Caco-2 (cell line): ENCODE results near the gene BTBD8. TPM values are rescaled to one million over a fixed set of nuclear protein-coding genes. Genes with fewer than 3 reads are reported as not detected.

Source experiments
- BruUV-seq: library from RNA; stranded (reverse); fragments of 400-500 nt; replicated peaks from 2 replicates; lab custom pipeline; 2021; lab: Mats Ljungman, UMichigan
- CTCF ChIA-PET: fragments of 300-600 bp; sonication (Branson Sonifier 250); formaldehyde crosslinking; loops from one replicate; lab custom pipeline; 2022; ENCODE audit warnings: antibody characterized with exemption; lab: Charles Lee
- POLR2A ChIA-PET: fragments of 300-600 bp; sonication (Branson Sonifier 250); formaldehyde crosslinking; loops from one replicate; lab custom pipeline; 2022; ENCODE audit warnings: antibody characterized with exemption; lab: Charles Lee
- DNase-seq, 2 experiments: peaks; one replicate each; pipeline versions ENCODE4 v3.0.0 to v3.0.0-alpha.2; 2020 to 2022
- H3K27me3 ChIP-seq: replicated peaks from 2 replicates; pipeline ENCODE4 v1.6.0; 2011; ENCODE audit warnings: low read length; ENCODE audit not compliant: control insufficient read depth, insufficient read depth
- H3K36me3 ChIP-seq: 2 replicates; pipeline ENCODE4 v1.5.1; 2011; ENCODE audit warnings: low read length; ENCODE audit not compliant: control insufficient read depth, insufficient read depth
- H3K4me1 ChIP-seq: fragments of 250-450 bp; sonication (Bioruptor Pico); 2 replicates; pipeline ENCODE4 v1.5.1; 2020; ENCODE audit warnings: mild to moderate bottlenecking
- H3K4me3 ChIP-seq: 2 replicates; pipeline ENCODE4 v1.5.1; 2011; ENCODE audit warnings: low read depth, mild to moderate bottlenecking, control low read depth, low read length
- H3K9me3 ChIP-seq: fragments of 250-450 bp; sonication (Bioruptor Pico); 2 replicates; pipeline ENCODE4 v1.5.1; 2020; ENCODE audit warnings: mild to moderate bottlenecking, moderate library complexity
- H3K27ac Mint-ChIP-seq: one replicate; pipeline ENCODE4 v1.8.0; 2022; ENCODE audit warnings: mixed read lengths; ENCODE audit not compliant: unreplicated experiment
- H3K27me3 Mint-ChIP-seq: one replicate; pipeline ENCODE4 v1.8.0; 2022; ENCODE audit warnings: mixed read lengths; ENCODE audit not compliant: insufficient read depth, unreplicated experiment
- H3K36me3 Mint-ChIP-seq: one replicate; pipeline ENCODE4 v1.8.0; 2022; ENCODE audit warnings: mild to moderate bottlenecking, mixed read lengths; ENCODE audit not compliant: insufficient read depth, unreplicated experiment
- H3K4me1 Mint-ChIP-seq: one replicate; pipeline ENCODE4 v1.8.0; 2022; ENCODE audit warnings: low read depth, mixed read lengths; ENCODE audit not compliant: unreplicated experiment
- H3K4me3 Mint-ChIP-seq: one replicate; pipeline ENCODE4 v1.8.0; 2022; ENCODE audit warnings: mild to moderate bottlenecking, moderate library complexity, mixed read lengths; ENCODE audit not compliant: unreplicated experiment
- H3K9me3 Mint-ChIP-seq: one replicate; pipeline ENCODE4 v1.8.0; 2022; ENCODE audit warnings: mixed read lengths; ENCODE audit not compliant: unreplicated experiment
- intact Hi-C: fragments of 100-400 bp; cut with micrococcal nuclease; formaldehyde crosslinking; loops from one replicate; pipeline ENCODE4 v1.10.0; 2022; ENCODE audit not compliant: unreplicated experiment
- total RNA-seq: library from RNA; stranded (reverse); gene quantifications from 2 replicates; pipeline ENCODE4 v1.2.3, GENCODE V29; 2022
- TF ChIP-seq, protein P1 (sequence below), 2 experiments: fragments of 200-600 bp in 1 of 2; IDR thresholded peaks; 1 replicate in 1 of 2; 2 replicates in 1 of 2; pipeline versions ENCODE4 v1.5.1 to v1.8.0; 2011 to 2022; ENCODE audit warnings: antibody characterized with exemption in 1 of 2, control low read depth in 1 of 2, inconsistent platforms in 1 of 2, low read depth in 1 of 2, low read length in 1 of 2, mild to moderate bottlenecking in 1 of 2, moderate library complexity in 1 of 2; ENCODE audit not compliant: insufficient read depth in 1 of 2, severe bottlenecking in 1 of 2, unreplicated experiment in 1 of 2

BTBD8 gene
- total RNA-seq, 1 experiment from 2014 or later, result 1.1 TPM

DNA sequence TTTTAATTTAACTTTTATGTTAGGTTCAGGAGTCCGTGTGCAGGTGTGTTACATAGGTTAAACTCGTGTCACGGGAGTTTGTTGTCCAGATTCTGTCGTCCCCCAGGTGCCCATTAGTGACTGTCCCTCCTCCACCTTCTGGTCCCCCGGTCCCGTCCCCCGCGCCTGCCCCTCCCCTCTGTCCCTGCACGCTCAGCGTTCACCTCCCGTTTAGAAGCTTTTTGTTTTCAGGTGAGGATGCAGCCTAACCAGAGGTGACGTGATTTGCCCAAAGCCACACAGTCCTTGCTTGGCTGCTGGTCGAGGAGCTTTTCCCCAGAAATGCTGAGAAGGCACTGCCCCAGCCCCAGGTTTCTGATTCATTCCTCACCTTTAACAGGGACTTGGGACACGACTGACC lies 138.4 kb downstream of the BTBD8 start:
- intact Hi-C loops, result no loop called here
- Histone ChIP-seq H3K4me1 (no peaks in the 10 kb centered on the region), H3K4me3 (no peak overlapping the region), H3K36me3 (no peaks in the 10 kb centered on the region), H3K27me3 (no peaks in the 10 kb centered on the region), H3K9me3 (no peaks in the 10 kb centered on the region)
- H3K4me3 Mint-ChIP-seq, result no peak overlapping the region
- no peak for DNase-seq
- no peak overlapping the region for H3K27ac Mint-ChIP-seq
- TF ChIP-seq, protein P1, sequence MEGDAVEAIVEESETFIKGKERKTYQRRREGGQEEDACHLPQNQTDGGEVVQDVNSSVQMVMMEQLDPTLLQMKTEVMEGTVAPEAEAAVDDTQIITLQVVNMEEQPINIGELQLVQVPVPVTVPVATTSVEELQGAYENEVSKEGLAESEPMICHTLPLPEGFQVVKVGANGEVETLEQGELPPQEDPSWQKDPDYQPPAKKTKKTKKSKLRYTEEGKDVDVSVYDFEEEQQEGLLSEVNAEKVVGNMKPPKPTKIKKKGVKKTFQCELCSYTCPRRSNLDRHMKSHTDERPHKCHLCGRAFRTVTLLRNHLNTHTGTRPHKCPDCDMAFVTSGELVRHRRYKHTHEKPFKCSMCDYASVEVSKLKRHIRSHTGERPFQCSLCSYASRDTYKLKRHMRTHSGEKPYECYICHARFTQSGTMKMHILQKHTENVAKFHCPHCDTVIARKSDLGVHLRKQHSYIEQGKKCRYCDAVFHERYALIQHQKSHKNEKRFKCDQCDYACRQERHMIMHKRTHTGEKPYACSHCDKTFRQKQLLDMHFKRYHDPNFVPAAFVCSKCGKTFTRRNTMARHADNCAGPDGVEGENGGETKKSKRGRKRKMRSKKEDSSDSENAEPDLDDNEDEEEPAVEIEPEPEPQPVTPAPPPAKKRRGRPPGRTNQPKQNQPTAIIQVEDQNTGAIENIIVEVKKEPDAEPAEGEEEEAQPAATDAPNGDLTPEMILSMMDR (IDR thresholded peaks at IDR 0.05; ENCODE audit: insufficient read depth in 1 of 2, low read depth in 1 of 2, low read length in 1 of 2, severe bottlenecking in 1 of 2, unreplicated experiment in 1 of 2), result no peak
- no peaks in the 10 kb centered on the region for H3K27me3 Mint-ChIP-seq
- no peaks in the 10 kb centered on the region for H3K36me3 Mint-ChIP-seq
- POLR2A ChIA-PET, result no interaction called here
- no peaks in the 10 kb centered on the region for H3K4me1 Mint-ChIP-seq
- H3K9me3 Mint-ChIP-seq, result no peaks in the 10 kb centered on the region
- CTCF ChIA-PET, result no interaction called here
- BruUV-seq, result no TSS peak

- intact Hi-C loops, result no loop called here
- H3K4me1 Mint-ChIP-seq, result no peaks in the 10 kb centered on the region
- no peaks in the 10 kb centered on the region for H3K4me1 ChIP-seq
- ChIA-PET CTCF (no interaction called here), POLR2A (no interaction called here)
- H3K36me3 ChIP-seq, result no peaks in the 10 kb centered on the region
- no peak overlapping the region for H3K4me3 Mint-ChIP-seq
- H3K4me3 ChIP-seq, result no peak overlapping the region
- no TSS peak for BruUV-seq
- no peaks in the 10 kb centered on the region for H3K9me3 ChIP-seq
- no peaks in the 10 kb centered on the region for H3K36me3 Mint-ChIP-seq
- no peaks in the 10 kb centered on the region for H3K27me3 ChIP-seq
- H3K27ac Mint-ChIP-seq, result no peak overlapping the region
- TF ChIP-seq, protein P1 (IDR thresholded peaks at IDR 0.05; ENCODE audit: insufficient read depth in 1 of 2, low read depth in 1 of 2, low read length in 1 of 2, severe bottlenecking in 1 of 2, unreplicated experiment in 1 of 2), result no peak
- DNase-seq, result no peak
- H3K9me3 Mint-ChIP-seq, result no peaks in the 10 kb centered on the region
- no peaks in the 10 kb centered on the region for H3K27me3 Mint-ChIP-seq
Measured at GRCh38 chr1:92219028-92219427, 138.9 kb downstream of the BTBD8 start.

- intact Hi-C loops, result no loop called here
- no peak for DNase-seq
- ChIA-PET POLR2A (no interaction called here), CTCF (no interaction called here)
- H3K4me3 Mint-ChIP-seq, result no peak overlapping the region
- H3K36me3 ChIP-seq, result no peaks in the 10 kb centered on the region
- H3K27me3 Mint-ChIP-seq, result no peaks in the 10 kb centered on the region
- H3K4me1 Mint-ChIP-seq, result no peaks in the 10 kb centered on the region
- H3K9me3 ChIP-seq, result no peaks in the 10 kb centered on the region
- no peak overlapping the region for H3K4me3 ChIP-seq
- no peak overlapping the region for H3K27ac Mint-ChIP-seq
- H3K36me3 Mint-ChIP-seq, result no peaks in the 10 kb centered on the region
- no peaks in the 10 kb centered on the region for H3K9me3 Mint-ChIP-seq
- BruUV-seq, result no TSS peak
- TF ChIP-seq, protein P1 (IDR thresholded peaks at IDR 0.05; ENCODE audit: insufficient read depth in 1 of 2, low read depth in 1 of 2, low read length in 1 of 2, severe bottlenecking in 1 of 2, unreplicated experiment in 1 of 2), result no peak
- H3K27me3 ChIP-seq, result no peaks in the 10 kb centered on the region
- H3K4me1 ChIP-seq, result no peaks in the 10 kb centered on the region
Measured at GRCh38 chr1:92228401-92228800, 148.3 kb downstream of the BTBD8 start.
